Gastrocnemius medialis (tissue), 4 donors: ENCODE measurements around the gene HDAC4.

Experiments
- CTCF ChIP-seq, 5 experiments: fragments of 450-650 bp in 3 of 5; fragments of 200-600 bp in 2 of 5; sonication (generic) in 2 of 5; IDR thresholded peaks in 4 of 5; conservative IDR thresholded peaks in 1 of 5; 1 replicate in 4 of 5; 2 replicates in 1 of 5; pipeline ENCODE4 v1.5.1; 2016 to 2019; ENCODE audit warnings: antibody characterized with exemption in 5 of 5, mild to moderate bottlenecking in 3 of 5, moderate library complexity in 3 of 5
- POLR2A ChIP-seq, 2 donors: fragments of 450-650 bp; IDR thresholded peaks; one replicate each; pipeline ENCODE4 v1.6.1; 2017; ENCODE audit warnings: antibody characterized with exemption in 2 of 2, mild to moderate bottlenecking in 2 of 2, moderate library complexity in 2 of 2

- TF ChIP-seq CTCF (IDR thresholded peaks at IDR 0.05 in 4 of 5, conservative IDR thresholded peaks at IDR 0.05 in 1 of 5), result no peak
- no peak for TF ChIP-seq POLR2A (IDR thresholded peaks at IDR 0.05)
Measured at GRCh38 chr2:239407112-239407511, 6.3 kb upstream of the HDAC4 start.
